DLD1 (cell line): Measurements from ENCODE around the gene HPS1.

Experiments
- in situ Hi-C: cut with HindIII; loops from 2 replicates; pipeline ENCODE4 v1.10.0; 2017; ENCODE audit warnings: low sequenced_read_pairs

Gene HPS1

GRCh38 chr10:98370831-98371820 lies 75.6 kb downstream of the HPS1 start:
- in situ Hi-C loops, result no loop called here

- in situ Hi-C loops, result no loop called here
These were observed 76.9 kb downstream of the HPS1 start for GRCh38 chr10:98369801-98370200.

GRCh38 chr10:98368644-98369043 lies 78.1 kb downstream of the HPS1 start:
- in situ Hi-C loops, result no loop called here

DNA sequence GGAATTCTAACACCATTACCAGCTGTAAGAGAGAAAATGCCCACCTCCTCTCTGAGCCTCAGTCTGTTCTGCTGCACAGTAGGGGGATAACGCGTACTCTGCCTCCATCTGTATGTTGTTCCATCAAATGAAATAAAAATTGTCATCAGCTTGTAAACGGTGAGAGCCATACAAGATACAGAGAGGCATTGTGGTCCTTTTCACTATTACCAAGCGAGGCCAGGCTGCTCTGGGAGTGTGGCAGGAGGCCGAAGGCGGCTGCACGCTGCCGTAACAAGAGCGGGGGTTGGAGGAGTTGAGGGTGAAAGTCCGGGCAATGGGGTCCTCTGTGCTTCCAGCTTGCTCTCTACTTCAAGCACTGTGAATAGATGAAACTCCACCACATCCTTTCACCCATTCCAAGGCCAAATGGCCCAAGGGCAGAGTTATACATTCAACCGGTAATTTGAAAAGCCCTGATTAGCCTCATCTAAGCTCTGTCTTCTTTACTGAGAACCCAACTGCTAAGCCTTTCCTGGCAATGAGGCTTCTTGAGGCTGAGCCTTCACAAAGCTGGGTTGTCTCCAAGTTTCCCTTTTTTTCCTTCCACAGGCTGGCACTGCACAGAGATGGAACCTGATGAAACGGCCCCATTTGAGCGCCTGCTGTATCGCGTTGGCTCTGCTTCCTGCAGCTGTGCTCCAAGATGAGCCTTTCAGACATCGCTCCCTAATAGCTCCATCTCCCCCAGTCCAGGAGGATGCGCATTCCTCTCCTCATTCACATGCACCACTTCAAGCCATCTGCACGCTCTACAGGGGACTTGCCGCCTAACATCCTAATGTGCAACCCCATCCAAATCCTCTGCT lies 78.9 kb downstream of the HPS1 start:
- in situ Hi-C loops, result no loop called here
